Measurements from ENCODE around the gene MAPK8IP3.

MAPK8IP3 gene

GRCh38 chr16:1772362-1772907 lies 66.4 kb downstream of the MAPK8IP3 start, which contains the start of gene EME2:
Gene EME2 (plus strand): TSS chr16:1772810. CDS start chr16:1773228, 418 bp downstream.
- H3K27me3 ChIP-seq (ENCODE audit: insufficient read depth, insufficient read length): no peaks in the 10 kb centered on the region
- peak within 1 kb of the TSS; percentile 99 for H3K9ac ChIP-seq (ENCODE audit: insufficient read length, low read depth)
- peaks cover 17% of the 10 kb centered on the region for H3K4me1 ChIP-seq (ENCODE audit: insufficient read depth, insufficient read length)
- H3K9me3 ChIP-seq (ENCODE audit: insufficient read depth, low read length): no peaks in the 10 kb centered on the region
- H3K36me3 ChIP-seq (ENCODE audit: insufficient read depth, insufficient read length, low read length): peaks cover 77% of the 10 kb centered on the region
- TF ChIP-seq SUZ12 (IDR thresholded peaks at IDR 0.05; ENCODE audit: extremely low read depth, insufficient read depth, insufficient read length) (no peak), YY1 (IDR thresholded peaks at IDR 0.05; ENCODE audit: insufficient read depth, insufficient read length) (no peak), ZNF274 (IDR thresholded peaks at IDR 0.05; ENCODE audit: low read depth, low read length) (no peak)
- peak within 1 kb of the TSS; percentile 97 for H3K4me3 ChIP-seq (ENCODE audit: insufficient read length, low read depth)
- DNase-seq (ENCODE audit: low read depth, low spot score): no peak

DNA sequence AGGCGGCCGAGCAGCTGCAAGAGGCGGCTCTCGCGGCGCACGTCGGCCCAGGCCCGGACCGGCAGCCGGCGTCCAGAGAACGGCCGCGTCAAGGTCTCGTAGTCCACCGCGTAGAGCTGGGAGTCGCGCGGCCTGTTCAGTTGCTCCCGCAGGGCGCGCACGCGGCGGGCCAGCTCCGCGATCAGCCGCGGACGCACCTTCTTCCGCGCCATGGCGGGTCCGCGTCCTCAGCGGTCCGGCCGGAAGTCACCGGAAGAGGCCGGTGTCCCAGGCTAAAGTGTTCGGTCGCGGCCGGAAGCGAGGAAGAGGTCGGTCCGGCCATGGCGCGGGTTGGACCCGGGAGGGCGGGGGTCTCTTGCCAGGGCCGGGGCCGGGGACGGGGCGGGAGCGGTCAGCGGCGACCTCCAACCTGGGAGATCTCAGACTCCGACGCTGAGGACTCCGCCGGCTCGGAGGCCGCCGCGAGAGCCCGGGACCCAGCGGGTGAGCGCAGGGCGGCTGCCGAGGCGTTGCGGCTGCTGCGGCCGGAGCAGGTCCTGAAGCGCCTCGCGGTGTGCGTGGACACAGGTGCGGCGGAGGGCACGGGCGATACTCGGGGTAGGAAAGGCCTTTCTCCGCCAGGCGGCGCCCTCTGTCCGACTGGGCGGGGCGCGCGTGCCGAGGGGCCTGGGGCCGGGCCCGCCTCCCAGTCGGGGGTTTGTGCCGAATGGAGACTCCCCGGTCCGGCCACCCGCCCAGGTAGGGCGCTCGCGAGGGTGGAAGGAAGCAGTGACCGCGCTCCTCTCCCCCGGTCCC lies 67.1 kb downstream of the MAPK8IP3 start, which contains the start of gene MRPS34:
MRPS34 (minus strand) TSS at position 227 of the 795 bp plus-strand sequence; CDS start at position 212, 15 bp downstream.
- peak; percentile 82 for DNase-seq (ENCODE audit: low read depth, low spot score)
- Histone ChIP-seq H3K4me3 (ENCODE audit: insufficient read length, low read depth) (peak within 1 kb of the TSS; percentile 97), H3K9ac (ENCODE audit: insufficient read length, low read depth) (peak within 1 kb of the TSS; percentile 99), H3K27me3 (ENCODE audit: insufficient read depth, insufficient read length) (no peaks in the 10 kb centered on the region), H3K36me3 (ENCODE audit: insufficient read depth, insufficient read length, low read length) (peaks cover 77% of the 10 kb centered on the region), H3K4me1 (ENCODE audit: insufficient read depth, insufficient read length) (peaks cover 18% of the 10 kb centered on the region), H3K9me3 (ENCODE audit: insufficient read depth, low read length) (no peaks in the 10 kb centered on the region)
- no peak for TF ChIP-seq SUZ12 (IDR thresholded peaks at IDR 0.05; ENCODE audit: extremely low read depth, insufficient read depth, insufficient read length)
- TF ChIP-seq YY1 (IDR thresholded peaks at IDR 0.05; ENCODE audit: insufficient read depth, insufficient read length): peak; percentile 61
- no peak for TF ChIP-seq ZNF274 (IDR thresholded peaks at IDR 0.05; ENCODE audit: low read depth, low read length)

- Histone ChIP-seq H3K9ac (ENCODE audit: insufficient read length, low read depth) (peak overlapping the region; percentile 99), H3K4me1 (ENCODE audit: insufficient read depth, insufficient read length) (peaks cover 22% of the 10 kb centered on the region), H3K36me3 (ENCODE audit: insufficient read depth, insufficient read length, low read length) (peaks cover 77% of the 10 kb centered on the region), H3K27me3 (ENCODE audit: insufficient read depth, insufficient read length) (no peaks in the 10 kb centered on the region), H3K4me3 (ENCODE audit: insufficient read length, low read depth) (peak overlapping the region; percentile 97), H3K9me3 (ENCODE audit: insufficient read depth, low read length) (no peaks in the 10 kb centered on the region)
- TF ChIP-seq ZNF274 (IDR thresholded peaks at IDR 0.05; ENCODE audit: low read depth, low read length) (no peak), SUZ12 (IDR thresholded peaks at IDR 0.05; ENCODE audit: extremely low read depth, insufficient read depth, insufficient read length) (no peak), YY1 (IDR thresholded peaks at IDR 0.05; ENCODE audit: insufficient read depth, insufficient read length) (no peak)
- no peak for DNase-seq (ENCODE audit: low read depth, low spot score)
Measured at GRCh38 chr16:1773703-1774447, 67.9 kb downstream of the MAPK8IP3 start.

DNA sequence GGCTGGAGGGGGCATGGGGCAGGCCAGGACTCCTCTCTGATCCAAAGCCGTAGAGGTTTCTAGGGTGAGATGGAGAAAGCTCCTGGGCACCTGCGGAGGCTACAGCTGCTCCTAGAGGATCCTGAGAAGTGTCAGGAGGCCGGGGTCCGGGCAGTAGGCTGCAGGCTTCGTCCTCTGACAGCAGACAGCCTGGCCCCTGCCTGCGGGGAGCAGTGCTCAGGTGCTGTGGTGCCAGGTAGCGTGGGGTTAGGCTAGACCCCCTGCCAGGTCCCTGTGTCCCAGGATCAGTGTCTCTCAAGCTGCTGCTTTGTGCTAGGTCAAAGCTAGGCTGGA lies 68.4 kb downstream of the MAPK8IP3 start:
- no peaks in the 10 kb centered on the region for H3K27me3 ChIP-seq (ENCODE audit: insufficient read depth, insufficient read length)
- peak overlapping the region; percentile 97 for H3K4me3 ChIP-seq (ENCODE audit: insufficient read length, low read depth)
- peak overlapping the region; percentile 99 for H3K9ac ChIP-seq (ENCODE audit: insufficient read length, low read depth)
- DNase-seq (ENCODE audit: low read depth, low spot score): no peak
- peaks cover 19% of the 10 kb centered on the region for H3K4me1 ChIP-seq (ENCODE audit: insufficient read depth, insufficient read length)
- peaks cover 77% of the 10 kb centered on the region for H3K36me3 ChIP-seq (ENCODE audit: insufficient read depth, insufficient read length, low read length)
- TF ChIP-seq YY1 (IDR thresholded peaks at IDR 0.05; ENCODE audit: insufficient read depth, insufficient read length) (no peak), ZNF274 (IDR thresholded peaks at IDR 0.05; ENCODE audit: low read depth, low read length) (no peak), SUZ12 (IDR thresholded peaks at IDR 0.05; ENCODE audit: extremely low read depth, insufficient read depth, insufficient read length) (no peak)
- no peaks in the 10 kb centered on the region for H3K9me3 ChIP-seq (ENCODE audit: insufficient read depth, low read length)

GRCh38 chr16:1775006-1775845 lies 69.2 kb downstream of the MAPK8IP3 start:
- Histone ChIP-seq H3K27me3 (ENCODE audit: insufficient read depth, insufficient read length) (no peaks in the 10 kb centered on the region), H3K9me3 (ENCODE audit: insufficient read depth, low read length) (no peaks in the 10 kb centered on the region), H3K9ac (ENCODE audit: insufficient read length, low read depth) (peak overlapping the region; percentile 99), H3K4me1 (ENCODE audit: insufficient read depth, insufficient read length) (peaks cover 23% of the 10 kb centered on the region), H3K4me3 (ENCODE audit: insufficient read length, low read depth) (no peak overlapping the region), H3K36me3 (ENCODE audit: insufficient read depth, insufficient read length, low read length) (peaks cover 77% of the 10 kb centered on the region)
- DNase-seq (ENCODE audit: low read depth, low spot score): no peak
- no peak for TF ChIP-seq YY1 (IDR thresholded peaks at IDR 0.05; ENCODE audit: insufficient read depth, insufficient read length)
- no peak for TF ChIP-seq SUZ12 (IDR thresholded peaks at IDR 0.05; ENCODE audit: extremely low read depth, insufficient read depth, insufficient read length)
- TF ChIP-seq ZNF274 (IDR thresholded peaks at IDR 0.05; ENCODE audit: low read depth, low read length): no peak

GRCh38 chr16:1775846-1776671 lies 70.1 kb downstream of the MAPK8IP3 start:
- Histone ChIP-seq H3K4me1 (ENCODE audit: insufficient read depth, insufficient read length) (peaks cover 25% of the 10 kb centered on the region), H3K9ac (ENCODE audit: insufficient read length, low read depth) (no peak overlapping the region), H3K9me3 (ENCODE audit: insufficient read depth, low read length) (no peaks in the 10 kb centered on the region), H3K36me3 (ENCODE audit: insufficient read depth, insufficient read length, low read length) (peaks cover 82% of the 10 kb centered on the region), H3K4me3 (ENCODE audit: insufficient read length, low read depth) (no peak overlapping the region), H3K27me3 (ENCODE audit: insufficient read depth, insufficient read length) (no peaks in the 10 kb centered on the region)
- TF ChIP-seq YY1 (IDR thresholded peaks at IDR 0.05; ENCODE audit: insufficient read depth, insufficient read length): no peak
- TF ChIP-seq SUZ12 (IDR thresholded peaks at IDR 0.05; ENCODE audit: extremely low read depth, insufficient read depth, insufficient read length): no peak
- TF ChIP-seq ZNF274 (IDR thresholded peaks at IDR 0.05; ENCODE audit: low read depth, low read length): no peak
- DNase-seq (ENCODE audit: low read depth, low spot score): no peak
